HepG2 (cell line): ENCODE results near the gene RTEL1. TPM values are rescaled to one million over a fixed set of nuclear protein-coding genes. Genes with fewer than 3 reads are reported as not detected.

Experiments
- BATF2 ChIP-seq: sonication (generic); formaldehyde crosslinking; IDR thresholded peaks from 2 replicates; pipeline ENCODE4 v1.8.0; 2022; ENCODE audit warnings: mild to moderate bottlenecking, missing genetic modification reagents, moderate library complexity
- CEBPG ChIP-seq: IDR thresholded peaks from 2 replicates; pipeline ENCODE4 v1.6.1; 2016
- KLF9 ChIP-seq: IDR thresholded peaks from 2 replicates; pipeline ENCODE4 v1.6.1; 2016; ENCODE audit warnings: low read depth
- MLLT10 ChIP-seq: sonication (generic); formaldehyde crosslinking; IDR thresholded peaks from 2 replicates; pipeline ENCODE4 v1.4.0; 2020; ENCODE audit warnings: missing genetic modification reagents
- MTA3 ChIP-seq: sonication (generic); formaldehyde crosslinking; IDR thresholded peaks from 2 replicates; pipeline ENCODE4 v1.4.0; 2020; ENCODE audit warnings: missing genetic modification reagents
- MYNN ChIP-seq: sonication (generic); formaldehyde crosslinking; IDR thresholded peaks from 2 replicates; pipeline ENCODE4 v1.4.0; 2020; ENCODE audit warnings: mild to moderate bottlenecking, low read depth, missing genetic modification reagents
- NFATC3 ChIP-seq: sonication (generic); formaldehyde crosslinking; IDR thresholded peaks from 2 replicates; pipeline ENCODE4 v1.5.1; 2020; ENCODE audit warnings: mild to moderate bottlenecking, missing genetic modification reagents
- PBX3 ChIP-seq: sonication (generic); formaldehyde crosslinking; IDR thresholded peaks from 2 replicates; pipeline ENCODE4 v1.8.1; 2023; ENCODE audit warnings: missing genetic modification reagents, inconsistent platforms, borderline replicate concordance
- PHF20 ChIP-seq: sonication (generic); formaldehyde crosslinking; IDR thresholded peaks from 2 replicates; pipeline ENCODE4 v1.5.0; 2020; ENCODE audit warnings: mild to moderate bottlenecking, missing genetic modification reagents
- SIN3B ChIP-seq: fragments of 150-350 bp; IDR thresholded peaks from 2 replicates; pipeline ENCODE4 v1.6.1; 2014; ENCODE audit warnings: low read length
- TBL1XR1 ChIP-seq: fragments of 150-350 bp; IDR thresholded peaks from 2 replicates; pipeline ENCODE4 v1.6.1; 2014; ENCODE audit warnings: borderline replicate concordance, low read length; ENCODE audit not compliant: partially characterized antibody
- ZC3H4 ChIP-seq: sonication (generic); formaldehyde crosslinking; IDR thresholded peaks from 2 replicates; pipeline ENCODE4 v1.4.0; 2020; ENCODE audit warnings: missing genetic modification reagents, borderline replicate concordance
- ZNF282 ChIP-seq: fragments of 450-650 bp; IDR thresholded peaks from 2 replicates; pipeline ENCODE4 v1.6.1; 2018; ENCODE audit not compliant: partially characterized antibody
- ZNF3 ChIP-seq: IDR thresholded peaks from 2 replicates; pipeline ENCODE4 v1.7.0; 2017; ENCODE audit warnings: inconsistent platforms
- ZNF414 ChIP-seq: sonication (generic); formaldehyde crosslinking; IDR thresholded peaks from 2 replicates; pipeline ENCODE4 v1.5.0; 2020; ENCODE audit warnings: missing genetic modification reagents
- ZNF468 ChIP-seq: sonication (generic); formaldehyde crosslinking; IDR thresholded peaks from 2 replicates; pipeline ENCODE4 v1.8.0; 2022; ENCODE audit warnings: mild to moderate bottlenecking, moderate library complexity, missing genetic modification reagents
- ZNF646 ChIP-seq: sonication (generic); formaldehyde crosslinking; IDR thresholded peaks from 2 replicates; pipeline ENCODE4 v1.9.0; 2021; ENCODE audit warnings: mild to moderate bottlenecking, missing genetic modification reagents
- ZNF800 ChIP-seq: sonication (generic); formaldehyde crosslinking; IDR thresholded peaks from 2 replicates; pipeline ENCODE4 v1.4.0; 2020; ENCODE audit warnings: missing genetic modification reagents
- ZNF891 ChIP-seq: sonication (generic); formaldehyde crosslinking; IDR thresholded peaks from 2 replicates; pipeline ENCODE4 v1.5.0; 2020; ENCODE audit warnings: mild to moderate bottlenecking, missing genetic modification reagents
- ZSCAN12 ChIP-seq: sonication (generic); formaldehyde crosslinking; IDR thresholded peaks from 2 replicates; pipeline ENCODE4 v1.9.0; 2021; ENCODE audit warnings: mild to moderate bottlenecking, missing genetic modification reagents
- polyA plus RNA-seq, 8 experiments: library from polyadenylated mRNA; depleted of rRNA in 3 of 8; stranded (reverse) in 7 of 8; unstranded in 1 of 8; fragments of >200 nt; fragmentation: Illumina TruSeq in 4 of 8; extraction: Trizol in 4 of 8; gene quantifications; 2 replicates each; pipeline versions ENCODE4 v1.2.1 to v1.2.3, GENCODE V29; 2011 to 2016; ENCODE audit warnings: low read depth in 4 of 8, missing spikeins in 1 of 8, mixed read lengths in 1 of 8; ENCODE audit not compliant: insufficient read depth in 1 of 8
- total RNA-seq, 5 experiments: library from RNA; depleted of rRNA; stranded (reverse); fragments of >200 nt; fragmentation: Illumina TruSeq; extraction: Trizol; gene quantifications; 2 replicates each; pipeline ENCODE4 v1.2.3, GENCODE V29; 2016; ENCODE audit warnings: low read depth in 1 of 5

Gene RTEL1
- total and polyA plus RNA-seq, 2 of the 13 experiments (the other 11 are each of a cell fraction or from before 2014, with no cell fraction given) = 21.8 to 36.4 TPM

GRCh38 chr20:63652192-63652980 is 5.7 kb upstream of the RTEL1 start (continued):
- no peak for TF ChIP-seq BATF2
- TF ChIP-seq ZNF891 (CRISPR knock-in tag) = no peak
- no peak for TF ChIP-seq SIN3B
- TF ChIP-seq NFATC3 (CRISPR knock-in tag) = no peak
- TF ChIP-seq ZNF282 = no peak
- TF ChIP-seq MYNN = no peak
- no peak for TF ChIP-seq ZSCAN12 (CRISPR knock-in tag)
- TF ChIP-seq ZNF468 (CRISPR knock-in tag) = no peak
- TF ChIP-seq ZNF646 (CRISPR knock-in tag) = no peak
- no peak; the same call in 1 of the 2 replicates for TF ChIP-seq ZNF3 (CRISPR knock-in tag)
- TF ChIP-seq MLLT10 = no peak
- TF ChIP-seq ZC3H4 (CRISPR knock-in tag) = no peak
- TF ChIP-seq KLF9 = no peak
- TF ChIP-seq CEBPG (CRISPR knock-in tag) = no peak
- TF ChIP-seq ZNF800 = no peak
- TF ChIP-seq ZNF414 (CRISPR knock-in tag) = peak; percentile 50; the same call in 1 of the 2 replicates
- TF ChIP-seq PHF20 = no peak
- no peak for TF ChIP-seq MTA3 (CRISPR knock-in tag)
- no peak for TF ChIP-seq TBL1XR1
- no peak for TF ChIP-seq PBX3 (CRISPR knock-in tag)
